Measurements from ENCODE around the gene TADA3.

DNA sequence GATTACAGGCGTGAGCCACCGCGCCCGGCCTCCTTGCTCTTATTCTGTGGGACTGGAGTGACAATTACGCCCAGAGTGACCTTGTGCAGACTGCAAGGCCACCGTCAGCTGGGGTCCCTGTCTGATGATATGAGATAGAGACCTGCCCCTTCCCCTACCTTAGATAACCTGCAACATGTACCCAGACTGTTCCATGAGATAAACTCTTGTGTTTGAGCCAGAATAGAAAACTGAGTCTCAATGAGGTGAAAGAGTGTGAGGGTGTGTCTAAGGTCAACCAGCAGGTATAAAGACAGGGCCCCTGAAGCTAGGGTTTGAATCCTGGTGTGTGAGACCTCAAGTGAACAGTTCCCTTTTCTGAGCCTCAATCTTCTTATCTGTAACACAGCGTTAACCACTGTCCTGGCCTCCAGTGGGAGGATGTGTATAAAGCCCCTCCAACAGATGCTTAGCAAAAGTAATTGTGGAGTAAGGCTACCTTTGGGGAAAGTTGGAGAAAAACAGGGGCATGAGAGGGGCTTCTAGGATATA, 6.0 kb downstream of the TADA3 start:
- no peak for TF ChIP-seq EZH2 (IDR thresholded peaks at IDR 0.05; ENCODE audit: insufficient read depth, low read length)
- TF ChIP-seq, protein P1, sequence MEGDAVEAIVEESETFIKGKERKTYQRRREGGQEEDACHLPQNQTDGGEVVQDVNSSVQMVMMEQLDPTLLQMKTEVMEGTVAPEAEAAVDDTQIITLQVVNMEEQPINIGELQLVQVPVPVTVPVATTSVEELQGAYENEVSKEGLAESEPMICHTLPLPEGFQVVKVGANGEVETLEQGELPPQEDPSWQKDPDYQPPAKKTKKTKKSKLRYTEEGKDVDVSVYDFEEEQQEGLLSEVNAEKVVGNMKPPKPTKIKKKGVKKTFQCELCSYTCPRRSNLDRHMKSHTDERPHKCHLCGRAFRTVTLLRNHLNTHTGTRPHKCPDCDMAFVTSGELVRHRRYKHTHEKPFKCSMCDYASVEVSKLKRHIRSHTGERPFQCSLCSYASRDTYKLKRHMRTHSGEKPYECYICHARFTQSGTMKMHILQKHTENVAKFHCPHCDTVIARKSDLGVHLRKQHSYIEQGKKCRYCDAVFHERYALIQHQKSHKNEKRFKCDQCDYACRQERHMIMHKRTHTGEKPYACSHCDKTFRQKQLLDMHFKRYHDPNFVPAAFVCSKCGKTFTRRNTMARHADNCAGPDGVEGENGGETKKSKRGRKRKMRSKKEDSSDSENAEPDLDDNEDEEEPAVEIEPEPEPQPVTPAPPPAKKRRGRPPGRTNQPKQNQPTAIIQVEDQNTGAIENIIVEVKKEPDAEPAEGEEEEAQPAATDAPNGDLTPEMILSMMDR (IDR thresholded peaks at IDR 0.05; ENCODE audit: insufficient read depth, low read depth, low read length): no peak
